NCI-H2107 treated with DMSO at 0.1 percent for 48 hours (cell line): ENCODE measurements around the gene SUSD4.

ENCODE experiments used
- DNase-seq: peaks from one replicate; lab custom pipeline; 2025; ENCODE audit not compliant: unreplicated experiment; lab: John Stamatoyannopoulos, UW

SUSD4 gene

GRCh38 chr1:223189903-223190724 lies 173.9 kb downstream of the SUSD4 start:
- no peak for DNase-seq

GRCh38 chr1:223189525-223189902 lies 174.5 kb downstream of the SUSD4 start:
- no peak for DNase-seq

- DNase-seq: no peak
Observed at GRCh38 chr1:223188618-223189356, 175.2 kb downstream of the SUSD4 start.

GRCh38 chr1:223186800-223187199 lies 177.2 kb downstream of the SUSD4 start:
- no peak for DNase-seq

GRCh38 chr1:223183268-223183862 lies 180.6 kb downstream of the SUSD4 start:
- no peak for DNase-seq

- DNase-seq: no peak
Observed at GRCh38 chr1:223180731-223181321, 183.2 kb downstream of the SUSD4 start.

GRCh38 chr1:223179786-223180185 lies 184.2 kb downstream of the SUSD4 start:
- no peak for DNase-seq

- no peak for DNase-seq
Observed at GRCh38 chr1:223179280-223179679, 184.7 kb downstream of the SUSD4 start.

GRCh38 chr1:223177681-223178080 lies 186.3 kb downstream of the SUSD4 start:
- DNase-seq: no peak

- DNase-seq: no peak
Observed at GRCh38 chr1:223176437-223176836, 187.5 kb downstream of the SUSD4 start.

GRCh38 chr1:223175633-223176032 lies 188.3 kb downstream of the SUSD4 start:
- no peak for DNase-seq

- DNase-seq: no peak
Observed at GRCh38 chr1:223175032-223175431, 188.9 kb downstream of the SUSD4 start.
